GM21786 (cell line): ENCODE results near the gene IRAK3.

Experiments used
- ATAC-seq: cut with Tn5 transposase; IDR thresholded peaks from one replicate; pipeline ENCODE4 v1.9.1; 2021; ENCODE audit not compliant: unreplicated experiment

The IRAK3 gene

GRCh38 chr12:66188584-66189485 is at the start of gene IRAK3:
Gene IRAK3 (plus strand): TSS chr12:66189214. CDS start chr12:66189300, 86 bp downstream.
- peak; percentile 67 for ATAC-seq

DNA sequence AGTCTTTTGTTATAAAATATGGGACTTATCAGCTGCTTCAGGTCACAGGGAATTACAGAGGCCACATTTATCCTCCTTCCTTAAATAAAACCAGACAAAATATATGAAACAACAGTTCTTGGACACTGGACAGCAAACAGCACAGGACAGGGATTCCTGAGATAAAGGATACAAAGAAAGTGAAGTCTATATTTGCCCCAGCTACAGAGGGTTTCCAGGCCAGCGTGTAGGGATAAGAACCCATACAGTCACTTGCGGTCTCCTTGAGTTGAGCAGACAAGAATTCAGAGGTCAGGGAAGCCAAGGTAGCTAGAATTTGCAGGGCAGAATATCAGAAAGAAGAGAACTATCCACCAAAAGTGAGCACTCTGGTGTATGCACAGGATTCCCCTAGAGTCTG is 49.7 kb upstream of the IRAK3 start:
- no peak for ATAC-seq

DNA sequence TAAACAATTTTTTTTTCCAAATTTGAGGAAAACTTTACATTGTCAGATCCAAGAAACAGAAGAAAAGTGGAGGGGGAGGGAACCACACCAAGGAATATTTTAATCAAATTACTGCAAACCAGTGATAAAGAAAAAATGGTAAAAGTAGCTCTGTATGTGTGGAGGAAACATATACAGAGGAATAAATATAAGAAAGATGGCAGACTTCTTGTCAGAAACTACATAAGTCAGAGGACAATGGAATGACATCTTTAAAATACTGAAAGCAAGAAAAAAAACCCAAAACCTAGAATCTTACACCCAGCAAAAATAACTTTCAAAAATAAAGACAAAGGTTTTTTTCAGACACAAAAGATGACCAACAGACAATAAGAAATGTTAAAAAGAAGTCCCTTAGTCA is 48.3 kb upstream of the IRAK3 start:
- no peak for ATAC-seq

DNA sequence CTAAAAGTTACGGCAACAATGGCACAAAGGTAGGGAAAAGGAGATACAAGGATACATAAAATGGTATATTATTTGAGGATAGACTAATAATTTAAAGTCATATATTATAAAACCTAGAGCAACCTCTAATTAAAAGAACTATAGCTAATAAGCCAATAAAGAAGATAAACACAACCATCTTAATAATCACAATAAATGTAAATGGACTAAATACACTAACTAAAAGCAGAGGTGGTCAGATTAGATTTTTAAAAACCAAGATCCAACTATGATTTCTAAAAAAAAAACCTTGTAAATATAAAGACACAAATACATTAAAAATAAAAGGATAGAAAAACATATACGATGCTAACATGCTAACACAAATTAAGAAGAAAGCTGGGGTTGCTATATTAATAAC is 47.7 kb upstream of the IRAK3 start:
- ATAC-seq: no peak

DNA sequence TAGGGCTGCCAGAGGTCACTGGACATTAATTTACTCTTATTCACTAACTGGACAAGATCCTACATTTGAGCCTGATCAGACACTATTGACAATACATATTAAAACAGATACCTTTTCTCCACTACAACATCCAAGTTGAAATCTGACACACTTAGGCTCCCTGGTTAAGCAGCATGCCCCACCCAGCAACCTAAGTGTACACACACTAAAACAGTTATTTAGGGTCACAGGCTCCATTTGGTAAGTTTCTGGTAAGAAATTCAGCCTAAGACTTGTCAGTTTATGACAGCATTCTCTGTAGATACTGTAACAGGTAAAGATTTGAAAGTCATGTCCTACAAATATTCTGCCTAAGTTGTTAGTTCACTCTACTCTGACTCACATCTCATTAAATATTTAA is 46.2 kb upstream of the IRAK3 start:
- ATAC-seq: no peak

- no peak for ATAC-seq
These were observed 45.1 kb upstream of the IRAK3 start for GRCh38 chr12:66143868-66144267.

DNA sequence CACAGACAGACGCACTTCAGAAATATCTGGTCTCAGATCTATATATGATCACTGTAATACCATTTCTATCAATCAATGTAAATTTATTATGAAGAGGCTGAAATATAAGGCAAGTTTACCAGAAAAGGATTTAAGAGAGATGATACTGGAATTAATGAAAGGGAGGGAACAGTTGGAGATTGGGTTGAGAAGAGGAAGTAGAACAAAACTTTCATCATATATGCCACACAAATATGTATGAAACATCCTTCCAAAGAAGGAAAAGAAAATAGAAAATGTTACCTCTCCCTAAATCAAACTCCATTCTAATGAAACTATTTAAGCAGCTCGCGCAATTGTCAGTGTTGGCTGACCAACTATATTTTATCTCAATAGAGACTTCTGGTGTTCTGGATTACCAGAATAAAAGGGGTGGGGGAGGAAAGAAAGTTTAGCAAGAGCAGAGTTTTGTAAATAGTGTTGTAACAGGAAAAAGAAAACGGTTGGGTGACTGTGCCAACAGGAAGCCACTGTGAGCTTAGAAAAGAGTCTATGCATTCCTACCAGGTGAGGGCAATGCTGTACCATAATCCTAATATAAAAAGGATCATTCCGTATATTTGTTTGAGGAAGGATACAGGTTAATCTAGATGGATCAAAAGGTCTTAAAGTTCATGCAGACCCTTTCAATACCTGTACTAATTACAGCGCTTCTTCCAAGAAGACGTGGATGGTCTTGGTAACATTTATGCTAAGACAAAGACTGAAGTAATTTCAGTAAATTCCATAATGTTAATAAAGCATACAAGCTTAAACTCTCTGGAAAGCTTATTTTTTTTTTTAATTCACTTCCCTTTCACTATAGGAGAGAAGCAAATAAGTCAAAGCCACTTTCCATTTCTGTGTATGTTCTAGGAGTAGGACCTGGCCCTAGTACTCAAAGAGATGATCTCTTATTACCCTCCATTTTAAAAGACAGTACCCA is 43.9 kb upstream of the IRAK3 start:
- ATAC-seq: no peak

DNA sequence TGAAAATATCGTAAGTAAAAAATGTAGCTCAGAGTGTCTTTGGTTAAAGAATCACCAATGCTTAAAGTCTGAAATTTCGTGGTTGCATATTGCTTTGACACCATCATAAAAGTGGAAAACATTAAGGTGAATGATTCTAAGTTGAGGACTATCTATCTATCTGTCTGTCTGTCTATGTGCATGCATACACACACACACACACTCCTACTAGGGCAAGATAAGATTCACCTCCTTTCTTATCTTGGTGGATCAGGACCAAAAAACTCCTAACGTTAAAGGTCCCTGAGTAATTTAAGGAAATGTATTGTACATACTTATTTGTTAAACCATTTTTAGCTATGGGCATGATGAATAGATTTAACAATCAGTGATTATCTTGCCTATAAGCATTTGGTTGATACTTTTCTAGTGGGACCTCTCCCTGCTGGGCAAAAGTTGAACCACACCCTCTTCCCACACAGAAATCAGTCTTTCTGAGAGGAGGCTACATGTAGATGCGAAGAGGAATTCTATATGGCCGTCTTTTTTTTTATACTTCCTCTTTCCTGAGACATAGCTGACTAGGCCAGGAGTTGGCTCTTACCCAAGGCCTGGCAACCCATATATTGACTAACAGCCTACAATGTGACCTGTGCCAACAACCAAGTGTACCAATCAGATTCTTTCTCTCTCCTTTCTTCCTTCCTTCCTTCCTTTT is 39.2 kb upstream of the IRAK3 start:
- ATAC-seq: no peak

DNA sequence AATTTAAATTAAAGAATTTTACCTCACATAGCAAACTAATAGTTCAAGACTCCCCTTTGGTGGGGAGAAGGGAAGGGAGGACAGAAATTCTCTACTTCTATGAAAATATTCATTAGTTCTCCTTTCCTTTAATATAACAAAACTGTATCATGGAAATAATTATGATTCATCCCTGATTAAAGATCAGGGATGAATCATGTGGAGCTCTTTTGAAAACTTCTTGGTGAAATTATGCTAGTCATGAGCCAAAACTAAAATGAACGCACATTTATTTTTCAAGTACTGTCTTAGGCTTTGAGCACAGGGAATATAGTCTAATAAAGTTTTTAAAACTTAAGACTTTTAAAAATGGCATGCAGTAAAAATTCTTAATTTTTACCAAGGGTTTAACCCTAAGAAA is 36.3 kb upstream of the IRAK3 start:
- ATAC-seq: no peak

- no peak for ATAC-seq
These were observed 34.2 kb upstream of the IRAK3 start for GRCh38 chr12:66154776-66155175.

DNA sequence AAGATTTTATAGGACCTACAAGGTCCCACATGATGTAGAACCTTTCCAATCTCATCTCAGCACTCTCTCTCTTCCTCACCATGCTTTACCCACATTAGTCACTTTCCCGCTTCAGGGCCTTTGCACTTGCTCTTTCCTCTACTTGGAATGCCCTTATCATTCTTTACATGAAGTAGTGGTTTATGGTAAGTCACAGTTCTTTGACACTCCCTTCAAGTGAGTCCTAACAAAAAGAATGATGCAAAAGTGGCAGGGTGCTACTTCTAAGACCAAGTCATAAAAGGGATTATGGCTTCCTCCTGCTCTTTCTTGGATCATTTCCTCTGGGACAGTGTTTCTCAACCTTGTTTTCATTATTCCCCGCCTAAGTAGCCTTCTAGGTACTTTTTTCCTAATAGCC is 32.4 kb upstream of the IRAK3 start:
- ATAC-seq: no peak

GRCh38 chr12:66159123-66159522 is 29.9 kb upstream of the IRAK3 start:
- ATAC-seq: no peak

DNA sequence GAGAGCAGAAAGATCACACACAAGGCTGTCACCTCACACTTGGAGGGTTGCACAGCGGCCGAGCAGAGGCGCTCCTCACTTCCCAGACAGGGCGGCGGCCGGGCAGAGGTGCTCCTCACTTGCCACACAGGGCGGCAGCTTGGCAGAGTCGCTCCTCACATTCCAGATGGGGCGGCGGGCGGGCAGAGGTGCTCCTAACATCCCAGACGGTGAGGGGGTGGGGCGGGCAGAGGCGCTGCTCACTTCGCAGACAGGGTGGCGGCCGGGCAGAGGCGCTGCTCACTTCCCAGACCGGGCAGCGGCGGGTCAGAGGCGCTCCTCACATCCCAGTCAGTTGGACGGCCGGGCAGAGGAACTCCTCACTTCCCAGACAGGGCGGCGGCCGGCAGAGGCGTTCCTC is 28.3 kb upstream of the IRAK3 start:
- no peak for ATAC-seq

DNA sequence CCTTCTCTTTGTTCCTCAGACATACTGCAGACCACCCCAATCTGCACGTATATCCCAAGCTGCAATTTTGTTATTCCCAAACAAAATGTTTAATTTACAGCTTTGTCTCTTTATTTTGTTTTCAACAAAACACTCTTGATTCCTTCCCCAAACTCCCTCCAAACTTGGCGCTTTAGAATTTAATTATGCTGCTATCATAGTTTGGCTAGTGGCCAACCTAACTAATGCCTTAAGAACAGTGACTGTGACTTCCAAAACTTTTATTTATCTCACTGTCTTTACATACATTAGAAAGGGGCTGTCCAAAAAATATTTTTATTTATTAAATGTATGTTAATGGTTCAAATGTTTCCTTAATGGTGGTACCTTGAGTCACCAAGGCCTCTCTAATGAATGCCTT is 26.3 kb upstream of the IRAK3 start:
- no peak for ATAC-seq

GRCh38 chr12:66163289-66163688 is 25.7 kb upstream of the IRAK3 start:
- no peak for ATAC-seq

GRCh38 chr12:66164349-66164821 is 24.6 kb upstream of the IRAK3 start:
- ATAC-seq: no peak

DNA sequence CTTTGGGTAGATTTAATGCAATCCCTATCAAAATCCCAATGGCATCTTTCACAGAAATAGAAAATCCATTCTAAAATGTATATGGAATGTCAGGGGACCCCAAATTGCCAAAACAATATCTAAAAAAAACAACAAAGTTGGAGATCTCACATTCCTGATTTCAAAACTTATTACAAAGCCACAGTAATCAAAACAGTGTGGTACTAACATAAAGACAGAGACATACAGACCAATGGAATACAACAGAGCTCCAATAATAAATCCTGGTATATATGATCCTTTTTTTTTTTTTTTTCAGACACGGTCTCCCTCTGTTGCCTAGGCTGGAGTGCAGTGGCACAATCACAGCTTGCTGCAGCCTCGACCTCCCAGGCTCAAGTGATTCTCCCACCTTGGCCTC is 23.9 kb upstream of the IRAK3 start:
- ATAC-seq: no peak

DNA sequence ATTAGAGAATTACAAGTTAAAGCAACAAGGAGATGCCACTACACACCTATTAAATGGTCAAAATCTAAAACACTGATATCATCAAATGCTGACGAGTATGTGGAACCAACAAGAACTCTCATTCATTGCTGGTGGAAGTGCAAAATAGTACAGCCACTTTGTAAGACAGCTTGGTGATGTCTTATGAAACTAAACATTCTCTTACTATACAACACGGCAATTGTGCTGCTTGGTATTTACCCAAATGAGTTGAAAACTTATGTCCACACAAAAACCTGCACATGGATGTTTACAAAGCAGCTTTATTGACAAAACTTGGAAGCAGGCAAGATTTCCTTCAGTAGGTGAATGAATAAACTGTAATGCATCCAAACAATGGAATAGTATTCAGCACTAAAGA is 22.5 kb upstream of the IRAK3 start:
- no peak for ATAC-seq

DNA sequence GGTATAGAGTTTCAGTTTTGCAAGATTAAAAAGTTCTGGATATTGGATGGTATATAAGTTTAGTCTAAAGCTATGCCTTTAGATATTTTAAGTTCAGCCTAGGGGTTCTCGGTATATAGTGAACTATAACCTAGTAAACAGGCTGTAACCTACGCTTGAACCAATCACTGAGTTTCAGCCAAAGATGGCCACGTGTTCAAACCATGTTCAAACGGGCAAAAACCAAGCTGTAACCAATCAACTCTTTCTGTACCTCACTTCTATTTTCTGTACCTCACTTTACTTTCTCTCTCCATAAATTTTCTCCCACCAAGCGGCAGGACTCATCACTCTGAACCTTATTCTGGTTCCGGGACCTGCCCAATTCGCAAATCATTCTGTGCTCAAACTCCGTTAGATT is 20.6 kb upstream of the IRAK3 start:
- ATAC-seq: no peak

GRCh38 chr12:66169221-66170170 is 19.5 kb upstream of the IRAK3 start, which contains the start of gene TMBIM4:
Gene TMBIM4 (minus strand): TSS chr12:66169996. CDS start chr12:66169951, 45 bp downstream.
- ATAC-seq: peak; percentile 83
